Tibial nerve (tissue), 4 donors: Measurements from ENCODE around the gene APOO. TPM values are rescaled to one million over a fixed set of nuclear protein-coding genes. Genes with fewer than 3 reads are reported as not detected.
"Not testable (repeated sequence)": the region's sequence is repeated elsewhere in the genome, so short reads cannot be mapped to it uniquely, and the experiment has no call there.

Source experiments
- DNase-seq, 2 donors: peaks; one replicate each; pipeline ENCODE4 v3.0.0-alpha.2; 2019; ENCODE audit warnings: low spot score in 2 of 2
- H3K27ac ChIP-seq, 4 donors: fragments of 200-600 bp; sonication (generic) in 3 of 4; one replicate each; pipeline ENCODE4 v1.5.1; 2017 to 2019; ENCODE audit warnings: mild to moderate bottlenecking in 1 of 4
- H3K27me3 ChIP-seq, 2 donors: fragments of 200-600 bp; sonication (generic) in 1 of 2; one replicate each; pipeline versions ENCODE4 v1.5.1 to v1.6.0; 2017 to 2019
- H3K36me3 ChIP-seq, 3 donors: fragments of 200-600 bp; sonication (generic); one replicate each; pipeline ENCODE4 v1.5.1; 2018 to 2019
- H3K4me1 ChIP-seq, 4 donors: fragments of 200-600 bp; sonication (generic) in 3 of 4; one replicate each; pipeline ENCODE4 v1.5.1; 2017 to 2019
- H3K4me3 ChIP-seq, 4 donors: fragments of 200-600 bp; sonication (generic) in 3 of 4; one replicate each; pipeline ENCODE4 v1.5.1; 2017 to 2019; ENCODE audit warnings: mild to moderate bottlenecking in 1 of 4, moderate library complexity in 1 of 4
- H3K9me3 ChIP-seq, 4 donors: fragments of 200-600 bp; sonication (generic) in 3 of 4; one replicate each; pipeline ENCODE4 v1.5.1; 2017 to 2019
- EP300 ChIP-seq, 2 donors: sonication (generic); formaldehyde crosslinking; IDR thresholded peaks; one replicate each; pipeline ENCODE4 v1.6.1; 2017; ENCODE audit warnings: antibody characterized with exemption in 2 of 2, mild to moderate bottlenecking in 1 of 2
- POLR2A ChIP-seq, 2 donors: fragments of 450-650 bp; IDR thresholded peaks; one replicate each; pipeline ENCODE4 v1.6.1; 2017; ENCODE audit warnings: antibody characterized with exemption in 2 of 2, mild to moderate bottlenecking in 2 of 2, moderate library complexity in 2 of 2
- WGBS, 2 donors: methylation state at CpG; one replicate each; pipeline ENCODE4 v1.1.5; 2018; 5-methylcytosine and 5-hydroxymethylcytosine counted together
- total RNA-seq, 4 donors: library from RNA; depleted of rRNA; stranded (reverse); fragments of >200 nt; gene quantifications; one replicate each; pipeline ENCODE4 v1.1.0, GENCODE V29; 2016
- TF ChIP-seq, protein P1 (sequence below), 5 experiments: fragments of 200-600 bp in 3 of 5; fragments of 450-650 bp in 2 of 5; sonication (generic) in 3 of 5; IDR thresholded peaks; one replicate each; pipeline ENCODE4 v1.5.1; 2016 to 2019; ENCODE audit warnings: antibody characterized with exemption in 5 of 5, mild to moderate bottlenecking in 3 of 5, moderate library complexity in 2 of 5

Gene APOO
- total RNA-seq, 4 donors from 2014 or later, result 3.9 to 115 (median 9.0) TPM

DNA sequence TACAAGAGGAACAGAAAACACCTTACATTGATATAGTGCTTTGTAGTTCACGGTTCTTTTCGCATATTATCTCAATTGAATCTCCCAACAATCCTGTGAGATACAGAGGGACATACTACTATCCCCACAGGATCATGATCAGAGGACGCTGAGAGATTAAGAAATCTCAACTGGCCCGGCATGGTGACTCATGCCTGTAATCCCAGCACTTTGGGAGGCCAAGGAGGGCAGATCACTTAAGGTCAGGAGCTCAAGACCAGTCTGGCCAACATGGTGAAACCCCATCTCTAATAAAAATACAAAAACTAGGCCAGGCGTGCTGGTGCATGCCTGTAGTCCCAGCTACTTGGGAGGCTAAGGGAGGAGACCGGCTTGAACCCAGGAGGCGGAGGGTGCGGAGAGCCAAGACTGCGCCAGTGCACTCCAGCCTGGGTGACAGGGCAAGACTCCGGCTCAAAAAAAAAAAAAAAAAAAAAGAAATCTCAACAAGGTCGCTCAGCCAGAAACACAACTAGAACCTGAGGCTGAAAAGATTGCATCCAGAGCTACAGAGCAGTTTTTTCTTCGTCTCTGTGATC lies 7.4 kb downstream of the APOO start:
- 79% methylated on average over 12 of the region's 12 CpGs for WGBS, 2 donors
- no peak overlapping the region for H3K4me3 ChIP-seq
- TF ChIP-seq EP300 (IDR thresholded peaks at IDR 0.05) (no peak), POLR2A (IDR thresholded peaks at IDR 0.05) (no peak)
- TF ChIP-seq, protein P1, sequence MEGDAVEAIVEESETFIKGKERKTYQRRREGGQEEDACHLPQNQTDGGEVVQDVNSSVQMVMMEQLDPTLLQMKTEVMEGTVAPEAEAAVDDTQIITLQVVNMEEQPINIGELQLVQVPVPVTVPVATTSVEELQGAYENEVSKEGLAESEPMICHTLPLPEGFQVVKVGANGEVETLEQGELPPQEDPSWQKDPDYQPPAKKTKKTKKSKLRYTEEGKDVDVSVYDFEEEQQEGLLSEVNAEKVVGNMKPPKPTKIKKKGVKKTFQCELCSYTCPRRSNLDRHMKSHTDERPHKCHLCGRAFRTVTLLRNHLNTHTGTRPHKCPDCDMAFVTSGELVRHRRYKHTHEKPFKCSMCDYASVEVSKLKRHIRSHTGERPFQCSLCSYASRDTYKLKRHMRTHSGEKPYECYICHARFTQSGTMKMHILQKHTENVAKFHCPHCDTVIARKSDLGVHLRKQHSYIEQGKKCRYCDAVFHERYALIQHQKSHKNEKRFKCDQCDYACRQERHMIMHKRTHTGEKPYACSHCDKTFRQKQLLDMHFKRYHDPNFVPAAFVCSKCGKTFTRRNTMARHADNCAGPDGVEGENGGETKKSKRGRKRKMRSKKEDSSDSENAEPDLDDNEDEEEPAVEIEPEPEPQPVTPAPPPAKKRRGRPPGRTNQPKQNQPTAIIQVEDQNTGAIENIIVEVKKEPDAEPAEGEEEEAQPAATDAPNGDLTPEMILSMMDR (IDR thresholded peaks at IDR 0.05), result no peak
- peak overlapping the region in 2 of 4 donors; percentile 68 to 75 for H3K27ac ChIP-seq
- no peak for DNase-seq
- no peaks in the 10 kb centered on the region for H3K9me3 ChIP-seq
- H3K27me3 ChIP-seq, result no peaks in the 10 kb centered on the region
- H3K36me3 ChIP-seq, result no peaks in the 10 kb centered on the region
- H3K4me1 ChIP-seq, result peaks cover 0 to 39% (median 4%) of the 10 kb centered on the region in 4 donors

DNA sequence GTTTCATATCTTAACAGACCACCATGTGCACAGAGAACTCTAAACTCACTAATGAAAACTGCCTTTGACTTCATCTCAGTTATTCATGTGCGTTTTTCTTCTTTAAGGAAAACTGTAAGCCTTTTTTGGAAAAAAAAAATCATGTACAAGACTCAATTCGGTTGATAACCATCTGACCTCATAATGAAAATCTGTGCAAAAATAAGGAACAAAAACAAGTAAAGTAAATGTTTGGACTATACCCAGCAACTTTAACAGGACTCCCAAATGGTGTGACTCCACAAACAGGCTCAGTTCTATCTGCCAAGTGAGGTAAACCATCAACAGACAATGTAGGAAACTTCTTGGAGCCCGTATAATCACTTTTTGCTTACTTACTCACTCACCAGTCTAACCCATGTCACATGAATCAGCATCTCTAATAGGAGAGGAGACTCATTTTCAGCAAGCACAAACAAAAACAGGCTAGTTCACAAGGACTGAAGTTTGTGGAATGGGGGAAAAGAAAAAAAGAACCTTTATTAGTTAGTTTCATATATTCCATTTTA lies 9.3 kb downstream of the APOO start:
- H3K4me1 ChIP-seq, result peaks cover 0 to 39% (median 4%) of the 10 kb centered on the region in 4 donors
- H3K27ac ChIP-seq, result peak overlapping the region; percentile 16 to 75 (median 54)
- WGBS, 2 donors, result 36 to 43% methylated on average over 3 of the region's 3 CpGs
- no peaks in the 10 kb centered on the region for H3K36me3 ChIP-seq
- no peak for DNase-seq
- no peak overlapping the region for H3K4me3 ChIP-seq
- H3K9me3 ChIP-seq, result no peaks in the 10 kb centered on the region
- TF ChIP-seq, protein P1 (IDR thresholded peaks at IDR 0.05), result no peak
- TF ChIP-seq EP300 (IDR thresholded peaks at IDR 0.05) (no peak), POLR2A (IDR thresholded peaks at IDR 0.05) (no peak)
- no peaks in the 10 kb centered on the region for H3K27me3 ChIP-seq

DNA sequence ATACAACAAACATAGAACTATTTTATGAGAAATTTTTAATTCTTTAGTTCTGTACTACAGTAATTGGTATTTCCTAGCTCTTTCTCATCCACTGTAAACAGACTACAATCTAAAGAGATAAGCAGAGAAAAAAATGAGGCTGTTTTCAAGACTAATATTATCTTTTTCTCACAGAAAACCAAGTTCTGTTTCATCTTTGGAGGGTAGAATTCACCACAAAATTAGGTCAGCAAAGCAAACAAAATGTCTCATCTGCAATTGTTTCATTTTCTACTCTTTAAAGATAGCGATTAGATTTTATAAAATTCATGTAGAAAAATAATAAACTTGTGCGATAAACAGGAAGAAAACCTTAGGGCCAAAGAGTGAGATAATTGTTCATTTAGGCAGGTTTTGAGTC lies 10.8 kb downstream of the APOO start:
- 44 to 74% methylated on average over 2 of the region's 2 CpGs for WGBS, 2 donors
- DNase-seq, result no peak
- Histone ChIP-seq H3K9me3 (no peaks in the 10 kb centered on the region), H3K4me3 (no peak overlapping the region), H3K27me3 (peaks cover 0 to 3% of the 10 kb centered on the region in 2 donors), H3K27ac (peak overlapping the region in 2 of 4 donors; percentile 11 to 13), H3K36me3 (no peaks in the 10 kb centered on the region), H3K4me1 (peaks cover 0 to 35% (median 4%) of the 10 kb centered on the region in 4 donors)
- TF ChIP-seq EP300 (IDR thresholded peaks at IDR 0.05) (no peak), POLR2A (IDR thresholded peaks at IDR 0.05) (no peak)
- TF ChIP-seq, protein P1 (IDR thresholded peaks at IDR 0.05), result no peak

DNA sequence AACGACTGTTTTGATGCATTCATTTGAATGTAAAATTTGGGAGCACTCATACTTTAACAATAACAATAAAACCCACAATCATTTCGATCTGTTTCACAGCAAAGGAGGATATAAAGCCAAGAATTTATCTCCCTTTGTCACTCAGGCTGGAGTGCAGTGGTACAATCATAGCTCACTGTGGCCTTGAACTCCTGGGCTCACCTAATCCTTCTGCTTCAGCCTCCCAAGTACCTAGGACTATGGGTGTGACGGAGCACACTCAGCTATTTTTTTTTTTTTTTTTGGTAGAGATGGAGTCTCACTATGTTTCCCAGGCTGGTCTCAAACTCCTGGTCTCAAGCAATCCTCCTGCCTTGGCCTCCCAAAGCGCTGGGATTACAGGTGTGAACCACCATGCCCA lies 11.2 kb downstream of the APOO start:
- Histone ChIP-seq H3K4me1 (peaks cover 0 to 31% (median 4%) of the 10 kb centered on the region in 4 donors), H3K27ac (peak overlapping the region in 1 of 4 donors; percentile 13)
- DNase-seq, H3K36me3 ChIP-seq, H3K4me3 ChIP-seq, H3K27me3 ChIP-seq, H3K9me3 ChIP-seq: not testable (repeated sequence)
- 69 to 91% methylated on average over 4 of the region's 4 CpGs for WGBS, 2 donors

DNA sequence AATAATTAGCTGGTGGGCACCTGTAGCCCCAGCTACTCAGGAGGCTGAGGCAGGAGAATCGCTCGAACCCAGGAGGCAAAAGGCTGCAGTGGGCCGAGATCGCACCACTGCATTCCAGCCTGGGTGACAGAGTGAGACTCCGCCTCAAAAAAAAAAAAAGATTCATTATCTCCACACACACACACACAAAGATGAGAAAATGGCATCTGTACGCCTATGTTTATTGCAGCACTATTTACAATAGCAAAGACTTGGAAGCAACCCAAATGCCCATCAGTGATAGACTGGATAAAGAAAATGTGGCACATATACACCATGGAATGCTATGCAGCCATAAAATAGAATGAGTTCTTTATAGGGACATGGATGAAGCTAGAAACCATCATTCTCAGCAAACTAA lies 12.7 kb downstream of the APOO start:
- not testable (repeated sequence) for H3K36me3 ChIP-seq, H3K27ac ChIP-seq, DNase-seq, H3K9me3 ChIP-seq, H3K4me3 ChIP-seq, H3K27me3 ChIP-seq
- WGBS, 2 donors, result 94 to 100% methylated on average over 1 to 6 of the region's 6 CpGs
- H3K4me1 ChIP-seq, result peaks cover 0 to 16% (median 2%) of the 10 kb centered on the region in 4 donors

DNA sequence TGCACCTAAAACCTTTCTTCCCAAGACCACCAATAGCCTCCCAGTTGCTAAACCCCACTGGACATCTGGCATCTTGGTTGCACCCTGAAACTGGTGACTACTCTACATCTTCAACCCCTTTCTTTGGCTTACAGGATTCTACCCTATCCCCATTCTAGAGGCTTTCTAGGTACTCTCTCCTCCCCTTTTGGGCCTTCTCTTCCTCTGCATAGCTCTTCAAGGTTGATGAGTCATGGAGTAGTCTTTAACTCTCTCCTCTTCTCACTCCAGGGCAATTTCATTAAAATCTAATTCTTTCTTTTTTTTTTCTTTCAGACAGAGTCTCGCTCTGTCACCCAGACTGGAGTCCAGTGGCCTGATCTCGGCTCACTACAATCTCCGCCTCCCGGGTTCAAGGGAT lies 16.8 kb downstream of the APOO start:
- H3K4me1 ChIP-seq, result no peaks in the 10 kb centered on the region
- TF ChIP-seq POLR2A (IDR thresholded peaks at IDR 0.05) (no peak), EP300 (IDR thresholded peaks at IDR 0.05) (no peak)
- TF ChIP-seq, protein P1 (IDR thresholded peaks at IDR 0.05), result no peak
- no peak overlapping the region for H3K4me3 ChIP-seq
- H3K9me3 ChIP-seq, result no peaks in the 10 kb centered on the region
- 92 to 100% methylated on average over 4 of the region's 4 CpGs for WGBS, 2 donors
- no peaks in the 10 kb centered on the region for H3K36me3 ChIP-seq
- DNase-seq, result no peak
- H3K27me3 ChIP-seq, result peaks cover 0 to 3% of the 10 kb centered on the region in 2 donors
- H3K27ac ChIP-seq, result no peak overlapping the region
